Aortic smooth muscle cell (primary cell): ENCODE data around the gene RAB3D. TPM values are rescaled to one million over a fixed set of nuclear protein-coding genes. Genes with fewer than 3 reads are reported as not detected.

ENCODE experiments used
- total RNA-seq: library from RNA; depleted of rRNA; stranded (reverse); fragments of >200 nt; gene quantifications from 2 replicates; pipeline ENCODE4 v1.2.3, GENCODE V29; 2014

RAB3D gene
- total RNA-seq: 13.2 and 15.7 TPM in 2 replicates

GRCh38 chr19:11339254-11340098 is at the start of gene RAB3D:
Gene RAB3D (minus strand): TSS chr19:11339657. CDS start chr19:11337399, 2,258 bp downstream.

GRCh38 chr19:11374433-11375142 is 35.1 kb upstream of the RAB3D start, which contains the start of gene SWSAP1:
Gene SWSAP1 (plus strand): TSS chr19:11374666. CDS start chr19:11374681, 15 bp downstream.

GRCh38 chr19:11355160-11356073 is 16.0 kb upstream of the RAB3D start, which contains the start of gene PLPPR2:
Gene PLPPR2 (plus strand): TSS chr19:11355432. CDS start chr19:11357674, 2,242 bp downstream.

GRCh38 chr19:11346104-11346940 is 6.9 kb upstream of the RAB3D start, which contains the start of the genes CCDC159 and TMEM205:
Gene CCDC159 (plus strand): TSS chr19:11346519. CDS start chr19:11346607, 88 bp downstream.
Gene TMEM205 (minus strand): TSS chr19:11346268. CDS start chr19:11345619, 649 bp downstream.

GRCh38 chr19:11295665-11296245 is 43.7 kb downstream of the RAB3D start, which contains the start of gene TSPAN16:
Gene TSPAN16 (plus strand): TSS chr19:11296160. CDS start chr19:11296298, 138 bp downstream.

Other genes with a start within 250 kb of the RAB3D start
- 69.1 and 70.3 TPM in 2 replicates for gene SPC24, start 183.9 kb downstream of the RAB3D start, total RNA-seq
- gene KANK2, start 142.1 kb downstream of the RAB3D start, total RNA-seq: 438 and 450 TPM in 2 replicates
- gene ANGPTL8, start 100.0 kb downstream of the RAB3D start, total RNA-seq: not detected in 2 replicates
- gene DOCK6, start 77.1 kb downstream of the RAB3D start, total RNA-seq: 10.2 and 15.4 TPM in 2 replicates
- not detected in 2 replicates for gene TSPAN16, start 43.5 kb downstream of the RAB3D start, total RNA-seq
- 59.2 and 85.5 TPM in 2 replicates for gene TMEM205, start 6.6 kb upstream of the RAB3D start, total RNA-seq
- 15.0 and 15.3 TPM in 2 replicates for gene CCDC159, start 6.9 kb upstream of the RAB3D start, total RNA-seq
- 11.6 and 12.1 TPM in 2 replicates for gene PLPPR2, start 15.8 kb upstream of the RAB3D start, total RNA-seq
- 0.26 and 0.31 TPM in 2 replicates for gene SWSAP1, start 35.0 kb upstream of the RAB3D start, total RNA-seq
- gene EPOR, start 44.7 kb upstream of the RAB3D start, total RNA-seq: 6.6 and 7.1 TPM in 2 replicates
- 3.7 and 4.2 TPM in 2 replicates for gene RGL3, start 79.7 kb upstream of the RAB3D start, total RNA-seq
- 0.37 and 0.79 TPM in 2 replicates for gene ODAD3, start 95.5 kb upstream of the RAB3D start, total RNA-seq
- 126 and 127 TPM in 2 replicates for gene PRKCSH, start 96.0 kb upstream of the RAB3D start, total RNA-seq
- gene ELAVL3, start 141.4 kb upstream of the RAB3D start, total RNA-seq: under 0.01 TPM in 1 of 2 replicates, not detected in the other
- 4.8 and 7.0 TPM in 2 replicates for gene ZNF653, start 166.2 kb upstream of the RAB3D start, total RNA-seq
- gene ECSIT, start 189.5 kb upstream of the RAB3D start, total RNA-seq: 18.0 TPM in 2 replicates
- 0.81 and 1.7 TPM in 2 replicates for gene CNN1, start 199.2 kb upstream of the RAB3D start, total RNA-seq
- 23.4 and 25.9 TPM in 2 replicates for gene ELOF1, start 219.6 kb upstream of the RAB3D start, total RNA-seq
- gene ACP5, start 238.0 kb upstream of the RAB3D start, total RNA-seq: 0.40 and 0.44 TPM in 2 replicates